HG02970 (cell line): ENCODE results near the gene FAM83F.

Source experiments
- ATAC-seq: cut with Tn5 transposase; IDR thresholded peaks from one replicate; pipeline ENCODE4 v1.9.1; 2021; ENCODE audit warnings: mild to moderate bottlenecking, moderate library complexity, moderate number of reproducible peaks; ENCODE audit not compliant: unreplicated experiment, low FRiP score

The FAM83F gene

GRCh38 chr22:39962071-39962470, 32.7 kb upstream of the FAM83F start:
- ATAC-seq = no peak

- ATAC-seq = no peak
Observed at GRCh38 chr22:39965748-39966147, 29.0 kb upstream of the FAM83F start.

GRCh38 chr22:39966470-39966869, 28.3 kb upstream of the FAM83F start:
- no peak for ATAC-seq

GRCh38 chr22:39967103-39967829, 27.5 kb upstream of the FAM83F start:
- ATAC-seq = no peak

GRCh38 chr22:39967996-39968972, 26.5 kb upstream of the FAM83F start:
- no peak for ATAC-seq

GRCh38 chr22:39970742-39971141, 24.0 kb upstream of the FAM83F start:
- no peak for ATAC-seq

GRCh38 chr22:39972641-39973040, 22.1 kb upstream of the FAM83F start:
- ATAC-seq = no peak

- no peak for ATAC-seq
Observed at GRCh38 chr22:39973656-39974055, 21.1 kb upstream of the FAM83F start.

GRCh38 chr22:39974065-39974464, 20.7 kb upstream of the FAM83F start:
- no peak for ATAC-seq

- no peak for ATAC-seq
Observed at GRCh38 chr22:39979048-39979447, 15.7 kb upstream of the FAM83F start.

- ATAC-seq = no peak
Observed at GRCh38 chr22:39979458-39979857, 15.3 kb upstream of the FAM83F start.

- no peak for ATAC-seq
Observed at GRCh38 chr22:39980596-39980995, 14.2 kb upstream of the FAM83F start.

- ATAC-seq = no peak
Observed at GRCh38 chr22:39983346-39983745, 11.4 kb upstream of the FAM83F start.

GRCh38 chr22:39984006-39984405, 10.7 kb upstream of the FAM83F start:
- no peak for ATAC-seq

- no peak for ATAC-seq
Observed at GRCh38 chr22:39984746-39985145, 10.0 kb upstream of the FAM83F start.

GRCh38 chr22:39985383-39986035, 9.2 kb upstream of the FAM83F start:
- no peak for ATAC-seq

- no peak for ATAC-seq
Observed at GRCh38 chr22:39988386-39989114, 6.2 kb upstream of the FAM83F start.

GRCh38 chr22:39989633-39990032, 5.1 kb upstream of the FAM83F start:
- ATAC-seq = no peak

GRCh38 chr22:39990686-39991085, 4.1 kb upstream of the FAM83F start:
- ATAC-seq = no peak

- ATAC-seq = no peak
Observed at GRCh38 chr22:39991159-39991860, 3.4 kb upstream of the FAM83F start.
